GM12878 (cell line): ENCODE measurements around the gene RAPGEF4. TPM values are rescaled to one million over a fixed set of nuclear protein-coding genes. Genes with fewer than 3 reads are reported as not detected.

Source experiments
- ATAC-seq: fragments of 200-7000 bp; cut with Tn5 transposase; 3 replicates; pipeline ENCODE4 v1.9.1; 2020; ENCODE audit warnings: mild to moderate bottlenecking, moderate library complexity
- BruUV-seq: library from RNA; stranded (reverse); fragments of 400-500 nt; replicated peaks from 2 replicates; lab custom pipeline; 2021; lab: Mats Ljungman, UMichigan
- CTCF ChIA-PET: fragments of 300-600 bp; sonication (Branson Sonifier 250); formaldehyde crosslinking; extraction: SDS; loops from one replicate; lab custom pipeline; 2021; ENCODE audit warnings: inconsistent platforms; lab: Yijun Ruan, JAX
- POLR2A ChIA-PET: fragments of 350-600 bp; formaldehyde crosslinking; extraction: SDS; loops from one replicate; lab custom pipeline; 2021; ENCODE audit warnings: inconsistent platforms; lab: Charles Lee
- RAD21 ChIA-PET: fragments of 300-600 bp; sonication (Branson Sonifier 250); formaldehyde crosslinking; loops from one replicate; lab custom pipeline; 2023; ENCODE audit warnings: antibody characterized with exemption; ENCODE audit not compliant: unreplicated experiment; lab: Charles Lee
- SMC1A ChIA-PET: fragments of 300-600 bp; sonication (Branson Sonifier 250); formaldehyde crosslinking; loops from one replicate; lab custom pipeline; 2023; ENCODE audit not compliant: unreplicated experiment, uncharacterized antibody; lab: Charles Lee
- DNase-seq: peaks from one replicate; pipeline ENCODE4 v3.0.0-alpha.2; 2011; ENCODE audit warnings: low read depth, low spot score
- FAIRE-seq: peaks from 3 replicates; lab custom pipeline; 2011; peaks lifted over from hg19 to GRCh38; lab: Jason Lieb, UNC
- H2AFZ ChIP-seq: 2 replicates; pipeline ENCODE4 v1.6.0; 2011; ENCODE audit warnings: low read depth, low read length, control low read depth; ENCODE audit not compliant: control insufficient read depth
- H3K27ac ChIP-seq: 2 replicates; pipeline ENCODE4 v1.5.1; 2011; ENCODE audit warnings: control low read depth; ENCODE audit not compliant: control insufficient read depth, insufficient read depth
- H3K27me3 ChIP-seq, 2 experiments: replicated peaks in 1 of 2; 2 replicates each; pipeline versions ENCODE4 v1.6.0 to v1.6.1; 2011; ENCODE audit warnings: low read length in 1 of 2; ENCODE audit not compliant: control insufficient read depth in 2 of 2, insufficient read depth in 2 of 2
- H3K36me3 ChIP-seq, 2 experiments: 2 replicates each; pipeline ENCODE4 v1.5.1; 2011; ENCODE audit warnings: low read length in 1 of 2; ENCODE audit not compliant: control insufficient read depth in 2 of 2, insufficient read depth in 2 of 2
- H3K4me1 ChIP-seq: 2 replicates; pipeline ENCODE4 v1.6.1; 2011; ENCODE audit warnings: mild to moderate bottlenecking, low read length, moderate library complexity, mixed read lengths; ENCODE audit not compliant: control insufficient read depth, insufficient read depth
- H3K4me2 ChIP-seq: 2 replicates; pipeline ENCODE4 v1.6.0; 2011; ENCODE audit warnings: control low read depth; ENCODE audit not compliant: control insufficient read depth, insufficient read depth
- H3K4me3 ChIP-seq: fragments of 200-600 bp; sonication (generic); 2 replicates; pipeline ENCODE4 v1.5.1; 2016
- H3K79me2 ChIP-seq: 2 replicates; pipeline ENCODE4 v1.6.0; 2011; ENCODE audit warnings: low read length; ENCODE audit not compliant: control insufficient read depth, insufficient read depth
- H3K9ac ChIP-seq: 2 replicates; pipeline ENCODE4 v1.8.0; 2011; ENCODE audit warnings: low read length, control low read depth, mixed read lengths; ENCODE audit not compliant: control insufficient read depth, insufficient read depth
- H3K9me3 ChIP-seq: replicated peaks from 3 replicates; pipeline ENCODE4 v1.5.1; 2011; ENCODE audit warnings: mild to moderate bottlenecking, low read length; ENCODE audit not compliant: control insufficient read depth, insufficient read depth
- H4K20me1 ChIP-seq: 2 replicates; pipeline ENCODE4 v1.6.0; 2011; ENCODE audit not compliant: control insufficient read depth, insufficient read depth
- BACH1 ChIP-seq: fragments of 450-650 bp; IDR thresholded peaks from 2 replicates; pipeline ENCODE4 v1.6.1; 2017; ENCODE audit warnings: mild to moderate bottlenecking, borderline replicate concordance
- EED ChIP-seq: sonication (generic); IDR thresholded peaks from 2 replicates; pipeline ENCODE4 v1.6.1; 2016; ENCODE audit warnings: antibody characterized with exemption, low read depth
- EZH2 ChIP-seq: IDR thresholded peaks from 2 replicates; pipeline ENCODE4 v1.6.1; 2012; ENCODE audit warnings: low read depth, mild to moderate bottlenecking, control low read depth, inconsistent platforms, low read length, borderline replicate concordance; ENCODE audit not compliant: control insufficient read depth
- IKZF2 ChIP-seq, 2 experiments: fragments of 450-650 bp; IDR thresholded peaks; 2 replicates each; pipeline ENCODE4 v1.6.1; 2017; ENCODE audit warnings: mild to moderate bottlenecking in 2 of 2, moderate library complexity in 2 of 2
- KDM1A ChIP-seq: fragments of 200-600 bp; sonication (generic); IDR thresholded peaks from 2 replicates; pipeline ENCODE4 v1.6.1; 2016; ENCODE audit warnings: borderline replicate concordance
- NFYA ChIP-seq: IDR thresholded peaks from 2 replicates; pipeline ENCODE4 v1.6.1; 2011; ENCODE audit warnings: low read depth, mild to moderate bottlenecking, low read length, improper control_type of control experiment, borderline replicate concordance
- NR2C1 ChIP-seq: fragments of 450-650 bp; IDR thresholded peaks from 2 replicates; pipeline ENCODE4 v1.6.1; 2017; ENCODE audit warnings: antibody characterized with exemption, mild to moderate bottlenecking, moderate library complexity
- STAT3 ChIP-seq: IDR thresholded peaks from 2 replicates; pipeline ENCODE4 v1.6.1; 2011; ENCODE audit warnings: low read depth, low read length, improper control_type of control experiment
- SUZ12 ChIP-seq: fragments of 200-600 bp; sonication (generic); IDR thresholded peaks from one replicate; pipeline ENCODE4 v1.6.1; 2018; ENCODE audit warnings: antibody characterized with exemption, mild to moderate bottlenecking; ENCODE audit not compliant: unreplicated experiment
- TAF1 ChIP-seq: IDR thresholded peaks from 2 replicates; pipeline ENCODE4 v1.6.1; 2011; ENCODE audit warnings: mild to moderate bottlenecking, low read depth, low read length, borderline replicate concordance
- TCF12 ChIP-seq: IDR thresholded peaks from 2 replicates; pipeline ENCODE4 v1.6.1; 2011; ENCODE audit warnings: low read depth, mild to moderate bottlenecking, low read length
- WGBS: methylation state at CpG from one replicate; pipeline ENCODE4 v1.1.6; 2016; ENCODE audit warnings: low lambda C conversion rate; ENCODE audit not compliant: insufficient replicate concordance, insufficient coverage; ENCODE audit errors: missing lambda C conversion rate; 5-methylcytosine and 5-hydroxymethylcytosine counted together
- in situ Hi-C: fragments of 300-500 bp; cut with MboI; formaldehyde crosslinking; loops from 9 replicates; pipeline ENCODE4 v1.14.3; 2018; ENCODE audit warnings: mixed read lengths
- intact Hi-C: fragments of 100-400 bp; cut with micrococcal nuclease; formaldehyde crosslinking; loops from one replicate; pipeline ENCODE4 v1.14.2; 2022; ENCODE audit not compliant: unreplicated experiment
- polyA plus RNA-seq, 11 experiments: library from polyadenylated mRNA; depleted of rRNA in 4 of 11; unstranded in 6 of 11; stranded (reverse) in 5 of 11; fragments of >200 nt; fragmentation: Nextera tagmentation in 4 of 11; fragmentation: Illumina TruSeq in 1 of 11; extraction: Ambion mirVana in 4 of 11; extraction: Trizol in 1 of 11; gene quantifications; 1 replicate in 1 of 11; 2 replicates in 10 of 11; pipeline versions ENCODE4 v1.2.1 to v1.2.3, GENCODE V29; 2011 to 2016; ENCODE audit warnings: inconsistent platforms in 2 of 11, missing spikeins in 2 of 11, low read depth in 1 of 11
- total RNA-seq, 4 experiments: library from RNA; depleted of rRNA in 3 of 4; stranded (reverse); fragments of >200 nt in 3 of 4; fragmentation: Illumina TruSeq in 1 of 4; extraction: Trizol in 1 of 4; gene quantifications; 2 replicates each; pipeline versions ENCODE4 v1.2.1 to v1.2.3, GENCODE V29; 2013 to 2021

The RAPGEF4 gene
- total and polyA plus RNA-seq, 10 of the 15 experiments (the other 5 are each of a cell fraction or from before 2014, with no cell fraction given), result 0.18 TPM; not detected in 8

DNA sequence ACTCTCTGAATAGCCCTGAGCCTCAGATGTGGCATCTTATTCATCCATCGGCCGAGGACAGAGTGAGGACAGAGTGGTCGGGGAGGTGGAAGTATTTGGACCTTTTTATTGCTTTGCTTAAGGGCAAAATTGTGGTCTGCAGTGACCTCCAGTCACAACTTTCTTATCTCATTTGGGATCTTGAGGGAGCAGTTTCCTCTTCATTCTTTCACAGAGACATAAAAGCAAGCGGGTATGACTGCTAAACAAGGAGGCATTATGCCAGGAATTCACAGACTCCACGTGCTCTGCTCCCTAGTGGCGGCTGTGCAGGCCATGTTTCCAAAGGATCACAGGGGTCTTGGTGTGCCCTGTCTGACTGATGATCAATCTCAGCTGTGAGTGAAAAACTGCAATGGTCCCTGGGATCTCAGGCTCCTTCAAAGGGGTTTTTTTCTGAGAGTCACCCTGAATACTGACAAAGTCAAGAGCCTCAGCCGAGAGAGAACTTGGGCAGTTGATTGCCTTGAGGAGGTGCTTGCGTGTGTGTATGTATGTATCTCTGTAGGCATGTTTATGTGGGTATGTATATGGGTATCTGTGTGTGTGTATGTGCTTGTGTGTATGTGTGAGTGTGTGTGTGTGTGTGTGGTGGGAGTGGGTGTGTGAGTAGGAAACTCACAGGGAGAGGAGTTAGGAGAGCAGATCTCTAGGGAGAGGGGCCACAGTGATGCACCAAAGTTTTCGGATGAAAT is 47.7 kb downstream of the RAPGEF4 start:
- in situ Hi-C loops, result no loop called here
- no TSS peak for BruUV-seq
- no peaks in the 10 kb centered on the region for H3K9me3 ChIP-seq
- no peak for TF ChIP-seq EED
- no peak for TF ChIP-seq NFYA
- TF ChIP-seq, all 136 proteins: peak for 0
- Histone ChIP-seq H4K20me1 (no peaks in the 10 kb centered on the region), H3K27me3 (no peaks in the 10 kb centered on the region; a peak in 1 of 4 replicates), H3K27ac (no peak overlapping the region), H3K36me3 (no peaks in the 10 kb centered on the region), H3K79me2 (no peaks in the 10 kb centered on the region), H3K4me1 (no peaks in the 10 kb centered on the region), H3K4me3 (no peak overlapping the region), H3K4me2 (no peak overlapping the region), H2AFZ (no peak overlapping the region), H3K9ac (no peak overlapping the region)
- ChIA-PET POLR2A (no interaction called here), RAD21 (no interaction called here), SMC1A (no interaction called here), CTCF (no interaction called here)
- ATAC-seq (no peak), FAIRE-seq (no peak), DNase-seq (no peak)
- WGBS, result 26% methylated on average over 9 of the region's 9 CpGs
- intact Hi-C loops, result no loop called here

DNA sequence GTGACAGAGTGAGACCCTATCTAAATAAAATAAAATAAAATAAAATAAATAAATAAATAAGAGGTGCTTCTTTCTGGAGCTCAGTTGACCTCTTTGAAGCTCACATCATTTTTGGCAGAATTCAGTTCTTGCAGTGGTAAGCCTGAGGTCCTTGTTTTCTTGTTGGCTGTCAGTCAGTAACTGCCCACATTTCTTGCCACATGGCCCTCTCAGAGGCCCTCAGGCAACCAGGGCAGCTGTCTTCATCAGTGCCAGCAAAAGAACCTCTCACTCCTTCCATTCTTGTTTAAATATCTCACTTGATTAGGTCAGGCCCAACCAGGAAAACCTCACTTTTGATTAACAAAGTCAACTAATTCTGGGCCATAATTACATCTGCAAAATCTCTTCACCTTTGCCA is 53.2 kb downstream of the RAPGEF4 start:
- no peaks in the 10 kb centered on the region for H3K27me3 ChIP-seq
- no peak for FAIRE-seq
- no peak for DNase-seq
- H4K20me1 ChIP-seq, result no peaks in the 10 kb centered on the region
- ChIA-PET CTCF (no interaction called here), RAD21 (no interaction called here), POLR2A (interaction anchor here (0.6 kb wide), 1 partner anchor 743 kb away, joined by 3 read pairs; no protein-coding TSS in a partner anchor), SMC1A (no interaction called here)
- no TSS peak for BruUV-seq
- no peak overlapping the region for H3K9ac ChIP-seq
- no peak overlapping the region for H3K4me2 ChIP-seq
- intact Hi-C loops (no loop called here), in situ Hi-C loops (no loop called here)
- H3K4me3 ChIP-seq, result no peak overlapping the region
- no peaks in the 10 kb centered on the region for H3K36me3 ChIP-seq
- TF ChIP-seq TCF12 (no peak), TAF1 (no peak), STAT3 (no peak), SUZ12 (no peak), IKZF2 (IDR thresholded peaks at IDR 0.05) (no peak), NR2C1 (no peak), BACH1 (no peak), KDM1A (no peak), EZH2 (no peak)
- H2AFZ ChIP-seq, result no peak overlapping the region
- H3K9me3 ChIP-seq, result no peaks in the 10 kb centered on the region
- no peak overlapping the region for H3K27ac ChIP-seq
- no peaks in the 10 kb centered on the region for H3K79me2 ChIP-seq
- no peak for ATAC-seq
- no peaks in the 10 kb centered on the region for H3K4me1 ChIP-seq
